Naive thymus-derived CD8-positive, alpha-beta T cell (primary cell): ENCODE results near the gene MGAT4A. TPM values are rescaled to one million over a fixed set of nuclear protein-coding genes. Genes with fewer than 3 reads are reported as not detected.
A peak's percentile ranks its signal among the peaks of the same experiment; 100 is the strongest.

Source experiments
- ATAC-seq, 2 donors: fragments of 150-1000 bp; cut with Tn5 transposase in 1 of 2; sonication (Bioruptor Pico), chemical (Tn5 transposase) in 1 of 2; 1 replicate in 1 of 2; 2 replicates in 1 of 2; pipeline ENCODE4 v1.10.0; 2021; ENCODE audit warnings: mild to moderate bottlenecking in 2 of 2, moderate library complexity in 2 of 2
- POLR2A ChIA-PET: fragments of 350-600 bp; sonication (Branson Sonifier 250); formaldehyde crosslinking; loops from one replicate; lab custom pipeline; 2021; ENCODE audit warnings: antibody characterized with exemption; lab: Charles Lee
- DNase-seq, 10 donors: peaks; one replicate each; pipeline versions ENCODE4 v3.0.0 to v3.0.0-alpha.2; 2020 to 2022
- H3K27ac Mint-ChIP-seq, 10 donors: one replicate each; pipeline ENCODE4 v1.8.0; 2020 to 2022; ENCODE audit warnings: mild to moderate bottlenecking in 10 of 10, mixed read lengths in 10 of 10, moderate library complexity in 4 of 10, inconsistent platforms in 1 of 10
- H3K27me3 Mint-ChIP-seq, 5 donors: one replicate each; pipeline ENCODE4 v1.8.0; 2021 to 2022; ENCODE audit warnings: mixed read lengths in 5 of 5
- H3K36me3 Mint-ChIP-seq, 3 donors: one replicate each; pipeline ENCODE4 v1.8.0; 2020 to 2022; ENCODE audit warnings: mixed read lengths in 3 of 3, mild to moderate bottlenecking in 2 of 3, inconsistent platforms in 1 of 3
- H3K4me1 Mint-ChIP-seq, 4 donors: one replicate each; pipeline ENCODE4 v1.8.0; 2021 to 2022; ENCODE audit warnings: mixed read lengths in 4 of 4
- H3K4me3 Mint-ChIP-seq, 10 donors: one replicate each; pipeline ENCODE4 v1.8.0; 2020 to 2022; ENCODE audit warnings: mild to moderate bottlenecking in 10 of 10, mixed read lengths in 10 of 10, moderate library complexity in 6 of 10, inconsistent platforms in 1 of 10
- H3K9me3 Mint-ChIP-seq, 9 donors: one replicate each; pipeline ENCODE4 v1.8.0; 2020 to 2022; ENCODE audit warnings: mixed read lengths in 9 of 9, mild to moderate bottlenecking in 3 of 9, inconsistent platforms in 1 of 9, moderate library complexity in 1 of 9
- polyA plus RNA-seq, 3 donors: library from polyadenylated mRNA; unstranded; fragments of 300-500 nt; fragmentation: Illumina TruSeq; gene quantifications; one replicate each; pipeline ENCODE4 v1.2.3, GENCODE V29; 2021
- total RNA-seq, 8 experiments: library from RNA in 2 of 8; stranded (reverse) in 2 of 8; gene quantifications; one replicate each; pipeline ENCODE4 v1.2.3 and lab custom pipeline; 2021 to 2026

Gene MGAT4A
- total and polyA plus RNA-seq, 5 experiments from 2014 or later: 285 to 350 (median 295) TPM

- Mint-ChIP-seq H3K36me3 (peaks cover 0 to 1% (median 0%) of the 10 kb centered on the region in 3 donors), H3K9me3 (peaks cover 0 to 2% (median 0%) of the 10 kb centered on the region in 9 donors), H3K27me3 (no peaks in the 10 kb centered on the region), H3K4me3 (peak overlapping the region in 5 of 10 donors; percentile 18 to 61 (median 48)), H3K27ac (peak overlapping the region in 6 of 10 donors; percentile 52 to 86 (median 64)), H3K4me1 (peaks cover 24 to 67% (median 56%) of the 10 kb centered on the region in 4 donors)
- POLR2A ChIA-PET: interaction anchor here (1.0 to 21.6 kb wide), 7 partner anchors 8 to 78 kb away, joined by 3 to 189 read pairs (median 12); partner anchors contain the start of gene MGAT4A
- ATAC-seq (peak; percentile 61 to 65), DNase-seq (peak in 1 of 10 donors; percentile 25)
These were observed 12.9 kb upstream of the MGAT4A start for GRCh38 chr2:98743835-98744234.

- DNase-seq: no peak
- Mint-ChIP-seq H3K4me1 (peaks cover 35 to 79% (median 71%) of the 10 kb centered on the region in 4 donors), H3K27me3 (no peaks in the 10 kb centered on the region), H3K36me3 (no peaks in the 10 kb centered on the region), H3K27ac (peak overlapping the region in 5 of 10 donors; percentile 65 to 84 (median 79)), H3K9me3 (no peaks in the 10 kb centered on the region), H3K4me3 (peak overlapping the region in 1 of 10 donors; percentile 24)
- POLR2A ChIA-PET: interaction anchor here (1.0 to 21.6 kb wide), 5 partner anchors 8 to 113 kb away, joined by 3 to 189 read pairs (median 5); partner anchors contain the start of gene MGAT4A
- ATAC-seq: no peak
These were observed 8.1 kb upstream of the MGAT4A start for GRCh38 chr2:98739020-98739419.

GRCh38 chr2:98738304-98738703 is 7.4 kb upstream of the MGAT4A start:
- ATAC-seq (no peak), DNase-seq (no peak)
- Mint-ChIP-seq H3K4me1 (peaks cover 33 to 80% (median 72%) of the 10 kb centered on the region in 4 donors), H3K36me3 (no peaks in the 10 kb centered on the region), H3K9me3 (no peaks in the 10 kb centered on the region), H3K27me3 (no peaks in the 10 kb centered on the region), H3K27ac (peak overlapping the region; percentile 65 to 91 (median 87)), H3K4me3 (peak overlapping the region in 5 of 10 donors; percentile 13 to 56 (median 24))
- POLR2A ChIA-PET: interaction anchor here (1.1 to 21.6 kb wide), 4 partner anchors 20 to 113 kb away, joined by 3 to 360 read pairs (median 96); no protein-coding TSS in a partner anchor

GRCh38 chr2:98737848-98738247 is 6.9 kb upstream of the MGAT4A start:
- Mint-ChIP-seq H3K27ac (peak overlapping the region; percentile 65 to 91 (median 87)), H3K4me3 (peak overlapping the region in 4 of 10 donors; percentile 7 to 56 (median 22)), H3K27me3 (no peaks in the 10 kb centered on the region), H3K4me1 (peaks cover 32 to 81% (median 73%) of the 10 kb centered on the region in 4 donors), H3K36me3 (no peaks in the 10 kb centered on the region), H3K9me3 (no peaks in the 10 kb centered on the region)
- POLR2A ChIA-PET: interaction anchor here (1.2 to 21.6 kb wide), 4 partner anchors 11 to 85 kb away, joined by 3 to 360 read pairs (median 96); no protein-coding TSS in a partner anchor
- ATAC-seq (no peak), DNase-seq (no peak)

- POLR2A ChIA-PET: interaction anchor here (0.9 to 21.6 kb wide), 5 partner anchors 8 to 32 kb away, joined by 3 to 360 read pairs (median 12); no protein-coding TSS in a partner anchor
- Mint-ChIP-seq H3K36me3 (peaks cover 0 to 5% (median 2%) of the 10 kb centered on the region in 3 donors), H3K27ac (peak overlapping the region; percentile 53 to 93 (median 88)), H3K27me3 (no peaks in the 10 kb centered on the region), H3K9me3 (no peaks in the 10 kb centered on the region), H3K4me3 (peak overlapping the region in 9 of 10 donors; percentile 14 to 71 (median 52)), H3K4me1 (peaks cover 34 to 82% (median 78%) of the 10 kb centered on the region in 4 donors)
- DNase-seq: no peak
- peak; percentile 38 to 55 for ATAC-seq
These were observed 5.5 kb upstream of the MGAT4A start for GRCh38 chr2:98736464-98736889.

GRCh38 chr2:98734823-98735260 is 3.9 kb upstream of the MGAT4A start:
- Mint-ChIP-seq H3K4me1 (peaks cover 27 to 72% (median 69%) of the 10 kb centered on the region in 4 donors), H3K27ac (peak overlapping the region; percentile 75 to 99 (median 96)), H3K4me3 (peak overlapping the region; percentile 64 to 97 (median 90)), H3K9me3 (no peaks in the 10 kb centered on the region), H3K27me3 (no peaks in the 10 kb centered on the region), H3K36me3 (peaks cover 2 to 8% (median 4%) of the 10 kb centered on the region in 3 donors)
- POLR2A ChIA-PET: interaction anchor here (0.5 to 21.6 kb wide), 7 partner anchors 10 to 102 kb away, joined by 3 to 360 read pairs (median 12); no protein-coding TSS in a partner anchor
- ATAC-seq (no peak), DNase-seq (no peak)

GRCh38 chr2:98734162-98734561 is 3.2 kb upstream of the MGAT4A start:
- Mint-ChIP-seq H3K27ac (peak overlapping the region; percentile 78 to 99 (median 97)), H3K36me3 (peaks cover 2 to 15% (median 5%) of the 10 kb centered on the region in 3 donors), H3K9me3 (no peaks in the 10 kb centered on the region), H3K4me1 (peaks cover 27 to 72% (median 67%) of the 10 kb centered on the region in 4 donors), H3K4me3 (peak overlapping the region; percentile 64 to 98 (median 92)), H3K27me3 (no peaks in the 10 kb centered on the region)
- ATAC-seq (peak in 1 of 2 donors; percentile 4), DNase-seq (peak in 4 of 10 donors; percentile 31 to 36 (median 34))
- POLR2A ChIA-PET: interaction anchor here (0.5 to 21.6 kb wide), 10 partner anchors 9 to 103 kb away, joined by 3 to 360 read pairs (median 8); no protein-coding TSS in a partner anchor

- POLR2A ChIA-PET: interaction anchor here (0.6 to 21.6 kb wide), 15 partner anchors 11 to 125 kb away, joined by 3 to 360 read pairs (median 12); no protein-coding TSS in a partner anchor
- Mint-ChIP-seq H3K27ac (peak overlapping the region; percentile 78 to 99 (median 97)), H3K27me3 (no peaks in the 10 kb centered on the region), H3K4me1 (peaks cover 22 to 66% (median 59%) of the 10 kb centered on the region in 4 donors), H3K4me3 (peak overlapping the region; percentile 73 to 98 (median 92)), H3K36me3 (peaks cover 2 to 16% (median 5%) of the 10 kb centered on the region in 3 donors), H3K9me3 (no peaks in the 10 kb centered on the region)
- DNase-seq (no peak), ATAC-seq (no peak)
These were observed 1.6 kb upstream of the MGAT4A start for GRCh38 chr2:98732430-98733051.

- POLR2A ChIA-PET: interaction anchor here (0.9 to 21.6 kb wide), 17 partner anchors 8 to 125 kb away, joined by 3 to 360 read pairs (median 12); no protein-coding TSS in a partner anchor
- Mint-ChIP-seq H3K9me3 (no peaks in the 10 kb centered on the region), H3K4me3 (peak overlapping the region; percentile 73 to 98 (median 92)), H3K36me3 (peaks cover 2 to 16% (median 5%) of the 10 kb centered on the region in 3 donors), H3K27me3 (no peaks in the 10 kb centered on the region), H3K27ac (peak overlapping the region; percentile 78 to 99 (median 97)), H3K4me1 (peaks cover 26 to 66% (median 59%) of the 10 kb centered on the region in 4 donors)
- ATAC-seq: no peak
- DNase-seq: no peak
These were observed 990 bp upstream of the MGAT4A start for GRCh38 chr2:98731894-98732349.

- H3K27ac Mint-ChIP-seq: peak overlapping the region in 2 of 10 donors; percentile 31 to 94
- peaks cover 12 to 16% (median 12%) of the 10 kb centered on the region in 3 donors for H3K36me3 Mint-ChIP-seq
- peak; percentile 48 to 59 for ATAC-seq
- no peaks in the 10 kb centered on the region for H3K27me3 Mint-ChIP-seq
- peak in 7 of 10 donors; percentile 62 to 79 (median 68) for DNase-seq
- POLR2A ChIA-PET: interaction anchor here (0.5 to 21.6 kb wide), 31 partner anchors 9 to 425 kb away, joined by 3 to 360 read pairs (median 7); partner anchors contain the start of genes COA5, LIPT1, TSGA10 and UNC50
- H3K9me3 Mint-ChIP-seq: no peaks in the 10 kb centered on the region
- peak overlapping the region in 6 of 10 donors; percentile 73 to 95 (median 88) for H3K4me3 Mint-ChIP-seq
- peaks cover 22 to 64% (median 61%) of the 10 kb centered on the region in 4 donors for H3K4me1 Mint-ChIP-seq
These were observed 258 bp downstream of the MGAT4A start for GRCh38 chr2:98730707-98731040.

GRCh38 chr2:98730053-98730706 is 752 bp downstream of the MGAT4A start:
- no peaks in the 10 kb centered on the region for H3K9me3 Mint-ChIP-seq
- peak overlapping the region; percentile 85 to 96 (median 93) for H3K27ac Mint-ChIP-seq
- no peaks in the 10 kb centered on the region for H3K27me3 Mint-ChIP-seq
- H3K36me3 Mint-ChIP-seq: peaks cover 12 to 17% (median 16%) of the 10 kb centered on the region in 3 donors
- peak; percentile 42 to 82 (median 63) for DNase-seq
- peak; percentile 31 to 48 for ATAC-seq
- H3K4me3 Mint-ChIP-seq: peak overlapping the region; percentile 73 to 95 (median 88)
- POLR2A ChIA-PET: interaction anchor here (0.5 to 21.6 kb wide), 30 partner anchors 12 to 425 kb away, joined by 3 to 360 read pairs (median 6); partner anchors contain the start of genes COA5, LIPT1, TSGA10 and UNC50
- H3K4me1 Mint-ChIP-seq: peaks cover 22 to 69% (median 62%) of the 10 kb centered on the region in 4 donors
